ENCODE results near the gene C2CD2.

The C2CD2 gene

DNA sequence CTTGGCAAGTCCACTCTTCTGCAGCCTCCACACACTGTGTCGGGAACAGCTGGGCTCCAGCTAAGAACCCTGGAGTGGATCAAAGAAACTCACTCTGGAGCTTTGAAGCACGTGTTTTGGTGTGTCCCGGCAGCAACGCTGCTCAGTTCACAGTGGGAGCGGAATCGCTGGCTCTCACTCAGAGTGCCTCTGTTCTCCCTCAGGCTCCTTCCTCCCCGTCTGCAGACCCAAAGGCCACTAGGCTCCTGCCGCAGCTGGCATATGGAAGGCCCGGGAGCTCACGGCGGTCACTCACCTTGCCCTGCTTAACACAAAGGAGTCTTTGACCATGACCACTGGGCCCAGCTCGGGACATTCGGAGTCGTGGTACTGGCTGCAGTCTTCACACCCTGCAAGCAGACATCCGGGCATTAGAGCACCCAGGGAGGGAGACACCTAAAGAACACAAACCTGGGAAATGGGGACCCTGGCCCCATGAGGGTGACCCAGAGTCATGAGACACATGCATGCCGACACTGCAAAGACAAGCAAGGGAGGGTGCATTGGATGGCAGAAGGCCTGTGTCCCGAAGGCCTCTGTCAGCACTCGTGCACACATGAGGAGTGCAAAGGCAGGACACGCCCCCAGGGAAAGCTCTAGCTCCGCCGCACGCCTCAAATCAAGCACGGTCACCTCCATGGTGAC lies 94.4 kb downstream of the C2CD2 start:
- DNase-seq: no peak

DNA sequence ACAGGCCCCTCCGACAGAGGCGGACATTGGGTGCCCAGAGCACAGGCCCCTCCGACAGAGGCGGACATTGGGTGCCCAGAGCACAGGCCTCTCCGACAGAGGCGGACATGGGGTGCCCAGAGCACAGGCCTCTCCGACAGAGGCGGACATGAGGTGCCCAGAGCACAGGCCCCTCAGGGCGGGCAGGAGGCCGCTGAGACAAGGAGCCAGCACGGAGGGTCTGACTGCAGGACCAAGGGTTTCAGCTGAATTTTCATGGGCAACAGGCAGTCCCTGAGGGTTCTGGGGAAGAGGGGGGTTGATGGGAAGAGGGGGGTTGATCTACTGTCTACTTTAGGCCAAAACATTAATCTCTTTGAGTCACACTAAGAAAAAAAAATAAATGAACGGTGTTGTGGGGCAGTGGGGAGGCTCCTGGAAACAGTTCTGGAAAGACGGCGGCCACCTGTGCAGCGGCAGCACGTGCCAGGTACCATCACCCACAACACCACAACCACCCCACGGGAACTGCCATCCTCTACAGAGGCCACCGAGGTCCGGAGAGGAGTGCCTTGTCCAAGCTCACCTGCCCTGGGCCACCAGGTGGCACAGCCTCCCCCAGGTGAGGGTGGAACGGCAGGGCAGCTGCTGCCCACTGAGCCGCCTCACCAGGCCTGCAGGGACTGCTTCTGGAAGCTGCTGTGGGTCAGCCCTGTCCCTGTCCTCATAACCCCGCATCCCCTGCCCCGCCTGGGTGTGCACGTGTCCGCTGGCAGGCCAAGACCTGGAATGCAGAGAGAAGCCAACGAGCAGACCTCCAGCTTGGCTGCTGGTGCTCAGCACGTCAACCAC lies 95.1 kb downstream of the C2CD2 start:
- no peak for DNase-seq

DNA sequence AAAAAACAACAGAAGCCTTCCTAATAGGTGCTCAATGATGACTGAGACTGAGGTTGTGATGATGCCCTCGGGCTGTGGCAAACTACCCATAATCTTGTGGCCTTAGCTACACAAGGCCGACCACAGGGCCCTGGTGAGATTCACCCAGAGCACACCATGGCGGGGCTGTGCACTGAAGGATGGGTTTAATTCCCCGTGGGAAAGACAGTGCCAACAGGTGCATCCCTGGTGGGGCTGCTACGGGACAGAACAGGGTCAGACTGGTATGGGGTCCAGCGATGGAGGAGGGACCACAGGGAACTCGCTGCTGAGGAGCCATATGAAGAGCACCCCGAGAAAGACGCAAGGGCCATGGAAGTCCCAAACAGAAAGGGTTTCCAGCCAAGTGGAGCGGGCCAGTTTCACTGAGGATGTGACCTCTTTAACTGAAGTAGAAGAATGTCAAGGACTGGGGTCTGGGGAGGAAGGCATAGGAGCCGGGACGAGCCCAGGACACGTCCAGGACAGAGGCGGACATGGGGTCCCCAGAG lies 96.0 kb downstream of the C2CD2 start:
- no peak for DNase-seq

GRCh38 chr21:41856572-41856971 lies 97.2 kb downstream of the C2CD2 start:
- no peak for DNase-seq

- DNase-seq: no peak
Measured at GRCh38 chr21:41854426-41854995, 99.3 kb downstream of the C2CD2 start.

- no peak for DNase-seq
Measured at GRCh38 chr21:41852929-41853320, 100.9 kb downstream of the C2CD2 start.

- DNase-seq: no peak
Measured at GRCh38 chr21:41852151-41852928, 101.5 kb downstream of the C2CD2 start.

- no peak for DNase-seq
Measured at GRCh38 chr21:41851090-41851790, 102.6 kb downstream of the C2CD2 start.

DNA sequence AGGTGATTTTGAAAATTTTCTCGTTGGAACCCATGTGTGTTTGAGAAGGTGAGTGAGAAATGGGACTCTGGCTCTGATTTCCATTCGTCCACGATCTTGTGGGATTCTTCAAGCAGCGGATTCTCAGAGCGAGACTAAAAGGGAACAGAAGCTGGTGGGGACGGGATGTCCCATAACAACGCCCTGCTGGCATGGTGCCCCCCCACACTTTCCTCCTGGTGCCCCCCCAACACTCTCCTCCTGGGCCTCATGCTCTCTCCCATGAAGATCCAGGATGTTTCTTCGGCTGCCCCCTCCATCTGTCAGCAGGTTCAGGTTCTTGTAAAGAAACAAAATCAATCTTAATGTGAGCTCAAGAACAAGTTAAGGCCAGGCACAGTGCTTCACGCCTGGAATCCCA lies 103.7 kb downstream of the C2CD2 start:
- DNase-seq: no peak

- DNase-seq: no peak
Measured at GRCh38 chr21:41848958-41849580, 104.7 kb downstream of the C2CD2 start.

GRCh38 chr21:41848533-41848932 lies 105.3 kb downstream of the C2CD2 start:
- DNase-seq: no peak

- no peak for DNase-seq
Measured at GRCh38 chr21:41847066-41847804, 106.6 kb downstream of the C2CD2 start.

DNA sequence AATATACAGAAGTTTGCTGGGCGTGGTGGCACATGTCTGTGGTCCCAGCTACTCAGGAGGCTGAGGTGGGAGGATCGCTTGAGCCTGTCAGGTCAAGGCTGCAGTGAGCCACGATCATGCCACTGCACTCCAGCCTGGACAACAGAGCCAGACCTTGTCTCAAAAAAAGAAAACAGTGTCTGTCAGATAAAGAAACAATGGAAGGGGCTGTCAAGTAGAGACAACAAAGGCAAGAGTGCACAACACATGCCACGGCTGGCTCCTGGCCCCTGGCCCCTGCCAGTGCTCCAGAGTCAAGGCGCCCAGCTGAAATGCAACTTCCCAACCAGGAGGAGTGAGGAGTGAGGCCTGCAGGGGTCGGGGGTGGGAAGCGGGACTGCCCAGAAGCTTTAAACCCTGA lies 107.3 kb downstream of the C2CD2 start:
- no peak for DNase-seq

- DNase-seq: no peak
Measured at GRCh38 chr21:41846033-41846317, 107.8 kb downstream of the C2CD2 start.

DNA sequence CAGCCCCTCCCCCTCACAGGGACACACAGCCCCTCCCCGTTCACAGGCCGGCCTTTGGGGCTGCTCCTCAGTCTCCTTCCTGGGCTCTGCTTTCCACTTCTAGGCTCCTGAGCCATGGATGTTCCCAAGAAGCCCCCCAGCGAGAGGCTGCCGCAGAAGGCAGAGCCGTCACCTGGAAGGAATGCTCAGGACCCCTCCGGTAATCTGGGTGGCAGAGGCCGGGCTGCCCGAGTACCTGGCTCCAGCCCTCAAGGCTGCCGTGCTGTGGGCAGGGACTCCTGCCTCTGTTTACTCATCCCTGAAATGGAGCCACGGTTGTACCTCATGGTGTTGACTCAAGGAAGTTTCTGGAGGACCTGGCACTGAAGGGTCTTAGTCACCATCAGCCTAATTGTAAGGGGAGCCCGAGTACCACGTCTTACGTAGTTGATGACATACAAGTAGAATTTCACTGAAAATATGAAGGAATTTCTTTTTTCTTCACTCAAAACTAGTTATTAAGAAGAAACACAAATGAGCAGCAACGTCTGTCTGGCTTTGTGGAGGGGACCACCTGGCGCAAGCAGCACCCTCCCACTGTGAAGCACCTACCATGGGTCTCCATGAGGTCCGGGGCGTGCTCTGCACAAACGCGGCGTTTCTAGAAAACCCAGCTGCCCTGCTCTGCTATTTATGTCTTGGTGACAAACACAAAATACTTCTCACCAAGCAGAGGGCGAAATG lies 108.3 kb downstream of the C2CD2 start:
- no peak for DNase-seq

GRCh38 chr21:41843584-41843983 lies 110.2 kb downstream of the C2CD2 start:
- DNase-seq: no peak

- DNase-seq: no peak
Measured at GRCh38 chr21:41840880-41841279, 112.9 kb downstream of the C2CD2 start.

- DNase-seq: no peak
Measured at GRCh38 chr21:41839387-41840000, 114.3 kb downstream of the C2CD2 start.

GRCh38 chr21:41837756-41838297 lies 116.0 kb downstream of the C2CD2 start:
- DNase-seq: no peak
